Fibroblast of pulmonary artery (primary cell): ENCODE data around the gene YBX2.

Experiments used
- DNase-seq: peaks from one replicate; pipeline ENCODE4 v3.0.0-alpha.2; 2010; ENCODE audit warnings: low read depth
- H3K4me3 ChIP-seq: replicated peaks from 2 replicates; pipeline ENCODE4 v1.5.1; 2011; ENCODE audit warnings: low read depth, mild to moderate bottlenecking, control low read depth, low read length, moderate library complexity
- TF ChIP-seq, protein P1 (sequence below): IDR thresholded peaks from 2 replicates; pipeline ENCODE4 v1.5.1; 2011; ENCODE audit warnings: mild to moderate bottlenecking, control low read depth, low read length, inconsistent platforms; ENCODE audit errors: missing control alignments

YBX2 gene

DNA sequence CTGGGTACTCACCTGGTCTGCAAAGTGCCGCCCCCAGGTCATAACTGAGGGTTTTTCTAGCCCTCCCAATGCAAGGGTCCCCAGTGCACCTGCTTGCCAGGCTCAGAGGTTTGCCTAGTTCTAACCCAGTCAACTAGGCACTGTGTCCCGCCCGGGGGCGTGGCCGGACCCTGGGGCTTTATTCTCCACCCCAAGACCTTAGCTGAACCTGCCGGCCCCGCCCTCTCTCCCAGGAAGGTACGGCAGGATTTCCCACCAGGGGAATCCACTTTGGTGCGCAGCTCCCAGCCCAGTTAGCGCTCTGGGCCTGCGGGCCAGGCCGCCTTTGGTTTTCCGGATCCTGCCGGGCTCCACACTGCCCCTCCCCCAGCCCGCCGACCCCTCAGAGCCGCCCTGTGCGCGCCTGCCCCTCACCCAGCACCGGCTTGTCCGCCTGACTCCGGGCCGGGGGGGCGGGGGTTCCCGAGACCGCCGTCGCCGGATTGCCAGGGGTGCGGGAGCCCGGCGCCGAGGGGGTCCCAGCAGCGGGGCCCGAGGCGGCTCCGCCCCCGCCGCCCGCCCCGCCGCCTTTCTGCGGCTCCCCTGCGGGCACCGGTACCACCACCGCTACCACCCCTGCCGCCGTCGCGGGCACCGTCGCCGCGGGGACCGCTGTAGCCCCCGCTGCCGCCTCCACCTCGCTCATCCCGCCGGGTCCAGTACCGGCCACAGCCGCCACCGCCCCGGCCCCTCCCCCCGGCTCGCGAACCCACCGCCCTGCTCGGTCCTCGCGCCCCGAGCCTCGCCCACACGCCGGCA lies 424 bp downstream of the YBX2 start:
- TF ChIP-seq, protein P1, sequence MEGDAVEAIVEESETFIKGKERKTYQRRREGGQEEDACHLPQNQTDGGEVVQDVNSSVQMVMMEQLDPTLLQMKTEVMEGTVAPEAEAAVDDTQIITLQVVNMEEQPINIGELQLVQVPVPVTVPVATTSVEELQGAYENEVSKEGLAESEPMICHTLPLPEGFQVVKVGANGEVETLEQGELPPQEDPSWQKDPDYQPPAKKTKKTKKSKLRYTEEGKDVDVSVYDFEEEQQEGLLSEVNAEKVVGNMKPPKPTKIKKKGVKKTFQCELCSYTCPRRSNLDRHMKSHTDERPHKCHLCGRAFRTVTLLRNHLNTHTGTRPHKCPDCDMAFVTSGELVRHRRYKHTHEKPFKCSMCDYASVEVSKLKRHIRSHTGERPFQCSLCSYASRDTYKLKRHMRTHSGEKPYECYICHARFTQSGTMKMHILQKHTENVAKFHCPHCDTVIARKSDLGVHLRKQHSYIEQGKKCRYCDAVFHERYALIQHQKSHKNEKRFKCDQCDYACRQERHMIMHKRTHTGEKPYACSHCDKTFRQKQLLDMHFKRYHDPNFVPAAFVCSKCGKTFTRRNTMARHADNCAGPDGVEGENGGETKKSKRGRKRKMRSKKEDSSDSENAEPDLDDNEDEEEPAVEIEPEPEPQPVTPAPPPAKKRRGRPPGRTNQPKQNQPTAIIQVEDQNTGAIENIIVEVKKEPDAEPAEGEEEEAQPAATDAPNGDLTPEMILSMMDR = no peak
- DNase-seq = no peak
- no peak overlapping the region for H3K4me3 ChIP-seq

DNA sequence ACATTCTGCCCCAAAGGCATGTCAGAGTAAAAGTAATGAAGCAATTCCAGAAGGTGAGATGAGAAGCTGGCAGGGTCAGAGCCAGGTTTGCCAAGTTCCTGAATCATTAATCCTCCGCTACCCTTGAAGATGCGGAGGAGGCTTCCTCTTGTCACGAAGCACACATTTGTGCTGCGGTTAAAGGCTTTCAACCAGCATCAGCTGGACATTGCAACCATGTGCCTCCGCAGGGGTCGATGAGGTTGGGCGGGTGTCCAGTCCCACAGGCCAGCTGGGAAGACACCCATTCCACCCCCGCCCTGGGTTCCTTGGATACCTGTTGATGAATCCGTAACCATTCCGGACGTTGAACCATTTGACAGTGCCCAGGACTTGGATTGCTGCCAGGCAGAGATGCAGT lies 1.3 kb downstream of the YBX2 start:
- DNase-seq = peak; percentile 57
- TF ChIP-seq, protein P1 = no peak
- no peak overlapping the region for H3K4me3 ChIP-seq

DNA sequence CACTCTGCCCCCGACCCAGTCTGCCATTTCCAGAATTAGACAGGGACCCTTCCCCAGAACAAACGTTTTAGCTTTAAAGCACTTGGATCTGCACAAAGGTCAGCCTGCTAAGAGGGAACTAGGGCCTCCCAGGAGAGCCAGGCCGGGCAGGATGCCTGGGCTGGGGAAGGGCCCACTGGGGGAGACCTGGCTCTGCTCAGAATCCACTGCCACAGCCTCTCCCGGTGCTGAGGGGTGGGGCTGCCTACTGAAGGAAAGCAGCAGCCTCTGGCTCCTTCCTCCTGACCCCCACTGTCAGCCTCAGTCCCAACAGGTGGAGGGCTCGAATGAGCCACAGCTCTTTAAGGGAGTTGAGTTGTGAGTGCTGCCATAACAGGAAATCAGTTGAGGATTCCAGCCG lies 1.7 kb downstream of the YBX2 start:
- no peak for DNase-seq
- H3K4me3 ChIP-seq = no peak overlapping the region
- TF ChIP-seq, protein P1 = no peak

- DNase-seq = no peak
- no peak overlapping the region for H3K4me3 ChIP-seq
- TF ChIP-seq, protein P1 = no peak
Measured at GRCh38 chr17:7292194-7292593, 2.2 kb downstream of the YBX2 start.

GRCh38 chr17:7290685-7291084 lies 3.8 kb downstream of the YBX2 start:
- TF ChIP-seq, protein P1 = no peak
- no peak for DNase-seq

DNA sequence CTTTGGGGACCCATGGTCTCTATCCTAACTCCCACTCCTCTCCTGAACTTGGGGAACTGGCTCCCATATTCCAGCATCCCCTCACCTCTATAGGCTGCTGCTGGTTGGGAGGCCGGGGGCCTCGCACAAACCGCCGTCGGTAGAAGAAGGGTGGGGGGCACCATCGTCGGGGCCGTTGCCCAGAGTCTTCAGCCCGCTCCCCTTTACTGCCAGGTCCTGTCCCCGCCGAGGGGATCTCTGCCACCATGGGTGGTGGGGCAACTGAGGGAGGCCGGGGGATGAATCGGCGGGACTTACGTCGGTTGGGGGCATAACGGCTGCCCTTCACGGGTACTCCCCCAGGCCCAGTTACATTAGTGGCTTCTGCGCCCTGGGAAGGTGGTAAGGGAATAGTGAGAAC lies 4.3 kb downstream of the YBX2 start:
- H3K4me3 ChIP-seq = no peak overlapping the region
- no peak for DNase-seq
- TF ChIP-seq, protein P1 = no peak

More at GRCh38 chr17:7290685-7291084, 3.8 kb downstream of the YBX2 start:
- H3K4me3 ChIP-seq = no peak overlapping the region
